ENCODE data around the gene ADRA2B.

GRCh38 chr2:96108541-96109360 lies 7.6 kb downstream of the ADRA2B start:
- TF ChIP-seq CTCF (IDR thresholded peaks at IDR 0.05) (no peak), POLR2A (IDR thresholded peaks at IDR 0.05) (no peak)

Measured in body of pancreas (tissue), 4 donors.